Measurements from ENCODE around the gene IGFBP4. TPM values are rescaled to one million over a fixed set of nuclear protein-coding genes. Genes with fewer than 3 reads are reported as not detected.

The IGFBP4 gene
- total RNA-seq, 1 experiment from 2014 or later, result 25.0 TPM

DNA sequence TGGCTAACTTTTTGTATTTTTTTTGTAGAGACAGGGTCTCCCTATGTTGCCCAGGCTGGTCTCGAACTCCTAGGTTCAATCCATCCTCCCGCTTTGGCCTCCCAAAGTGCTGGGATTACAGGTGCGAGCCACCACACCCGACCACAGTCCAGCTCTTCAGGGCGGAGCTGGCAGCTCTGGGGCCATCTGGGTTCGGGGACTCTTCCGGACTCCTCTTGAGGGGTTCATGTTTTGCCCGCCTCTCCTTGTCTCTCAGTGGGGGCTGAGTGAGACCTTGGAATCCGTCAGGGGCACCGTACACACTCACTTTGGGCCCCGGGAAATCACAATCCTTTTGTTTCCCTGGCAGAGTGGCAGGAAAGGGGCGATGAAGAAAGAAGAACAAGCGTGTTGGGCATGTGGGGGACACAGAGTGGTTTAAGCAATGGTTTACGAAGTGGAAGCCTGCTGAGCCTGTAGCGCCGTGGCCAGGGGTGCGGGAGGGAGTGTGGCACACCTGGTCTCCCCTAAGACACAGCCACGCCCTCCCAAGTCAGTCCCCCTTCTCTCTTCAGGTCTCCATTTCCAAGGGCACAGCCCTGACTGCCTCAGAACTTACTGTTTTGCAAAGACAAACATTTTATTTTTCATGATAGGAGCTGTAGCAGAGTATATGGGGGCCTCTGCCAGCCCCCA is 32.1 kb downstream of the IGFBP4 start:
- in situ Hi-C loops (cut with HindIII; ENCODE audit: low pct_unique_long_range_greater_than_20kb, low sequenced_read_pairs), result no loop called here
- DNase-seq (ENCODE audit: low read depth, low spot score), result no peak

DNA sequence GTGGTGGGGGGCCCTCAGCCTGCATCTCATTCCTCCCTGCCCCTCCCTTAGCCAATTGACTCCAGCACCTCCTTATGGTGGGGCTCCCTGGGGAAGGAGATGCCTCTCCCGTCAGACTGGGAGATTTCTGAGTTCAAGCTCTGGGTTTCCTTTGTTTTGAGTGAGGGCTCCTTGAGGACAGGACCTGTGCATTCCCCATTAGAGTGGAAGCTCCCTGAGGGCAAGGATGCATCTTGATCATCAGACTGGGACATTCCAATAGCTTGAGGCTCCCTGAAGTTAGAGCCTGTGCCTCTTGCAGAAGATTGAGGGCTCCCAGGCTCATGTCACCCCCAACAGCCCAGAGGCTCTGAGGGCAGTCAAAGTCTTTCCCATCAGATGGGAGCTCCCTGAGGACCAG is 34.5 kb downstream of the IGFBP4 start:
- DNase-seq (ENCODE audit: low read depth, low spot score), result no peak
- in situ Hi-C loops (cut with HindIII; ENCODE audit: low pct_unique_long_range_greater_than_20kb, low sequenced_read_pairs), result no loop called here

- no peak for DNase-seq (ENCODE audit: low read depth, low spot score)
- in situ Hi-C loops (cut with HindIII; ENCODE audit: low pct_unique_long_range_greater_than_20kb, low sequenced_read_pairs), result no loop called here
These were observed 35.2 kb downstream of the IGFBP4 start for GRCh38 chr17:40478486-40478885.

DNA sequence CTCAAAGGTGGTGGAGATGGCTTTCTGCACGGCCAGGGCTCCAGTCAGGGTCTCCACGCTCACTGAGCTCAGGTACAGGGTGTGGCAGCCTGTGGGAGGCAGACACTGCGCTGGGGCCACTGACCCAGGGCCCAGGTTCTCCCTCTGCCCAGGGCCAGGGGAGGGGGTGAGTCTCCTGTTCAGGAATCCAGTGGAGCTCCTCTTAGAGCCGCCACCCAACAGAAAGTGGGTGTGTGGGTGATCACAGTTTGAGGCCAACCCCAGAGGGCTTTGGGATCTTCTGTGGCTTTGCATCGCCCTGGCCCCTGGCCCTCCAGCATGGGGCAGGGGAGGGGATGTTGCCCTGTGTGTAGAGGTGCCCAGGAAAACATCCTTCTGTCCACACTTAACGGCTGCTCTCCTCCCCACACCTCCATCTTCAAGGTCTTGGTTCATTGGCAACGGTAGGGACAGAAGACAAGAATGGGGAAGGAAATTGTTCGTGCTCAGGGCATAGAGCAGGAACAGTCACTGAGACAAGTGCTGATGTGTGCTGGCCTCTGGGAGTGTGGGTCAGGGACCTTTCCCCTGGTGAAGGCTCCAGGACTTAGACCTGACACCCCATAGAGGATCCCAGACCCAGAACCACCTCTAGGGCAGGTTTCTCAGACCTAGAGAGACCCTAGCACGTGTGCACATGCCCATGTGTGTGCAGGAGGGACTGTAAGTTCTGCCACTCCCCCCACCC is 36.7 kb downstream of the IGFBP4 start:
- in situ Hi-C loops (cut with HindIII; ENCODE audit: low pct_unique_long_range_greater_than_20kb, low sequenced_read_pairs), result no loop called here
- no peak for DNase-seq (ENCODE audit: low read depth, low spot score)

GRCh38 chr17:40480501-40481003 is 37.3 kb downstream of the IGFBP4 start:
- no peak for DNase-seq (ENCODE audit: low read depth, low spot score)
- in situ Hi-C loops (cut with HindIII; ENCODE audit: low pct_unique_long_range_greater_than_20kb, low sequenced_read_pairs), result no loop called here

GRCh38 chr17:40481106-40481505 is 37.9 kb downstream of the IGFBP4 start:
- in situ Hi-C loops (cut with HindIII; ENCODE audit: low pct_unique_long_range_greater_than_20kb, low sequenced_read_pairs), result no loop called here
- no peak for DNase-seq (ENCODE audit: low read depth, low spot score)

GRCh38 chr17:40482722-40483121 is 39.5 kb downstream of the IGFBP4 start:
- in situ Hi-C loops (cut with HindIII; ENCODE audit: low pct_unique_long_range_greater_than_20kb, low sequenced_read_pairs), result no loop called here
- DNase-seq (ENCODE audit: low read depth, low spot score), result no peak

DNA sequence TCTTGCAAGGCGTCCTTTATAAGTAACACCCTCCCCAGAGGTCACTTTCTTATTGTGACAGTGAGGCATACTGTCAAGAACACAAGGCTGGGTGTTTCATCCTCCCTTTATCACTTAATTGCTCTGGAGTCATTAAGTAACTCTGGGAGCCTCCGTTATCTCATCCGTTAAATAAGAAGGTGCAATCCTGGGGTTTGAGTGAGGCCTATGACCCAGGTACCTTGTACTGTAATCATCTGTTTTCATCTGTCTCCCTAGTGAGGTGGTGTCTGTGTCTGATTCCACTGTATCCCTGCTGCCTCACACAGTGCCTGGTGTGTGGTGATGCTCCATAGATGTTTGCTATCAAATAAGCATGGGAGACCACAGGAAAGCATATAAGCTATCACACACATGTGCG is 40.4 kb downstream of the IGFBP4 start:
- no peak for DNase-seq (ENCODE audit: low read depth, low spot score)
- in situ Hi-C loops (cut with HindIII; ENCODE audit: low pct_unique_long_range_greater_than_20kb, low sequenced_read_pairs), result no loop called here

- no peak for DNase-seq (ENCODE audit: low read depth, low spot score)
- in situ Hi-C loops (cut with HindIII; ENCODE audit: low pct_unique_long_range_greater_than_20kb, low sequenced_read_pairs), result no loop called here
These were observed 41.2 kb downstream of the IGFBP4 start for GRCh38 chr17:40484285-40484972.

- DNase-seq (ENCODE audit: low read depth, low spot score), result no peak
- in situ Hi-C loops (cut with HindIII; ENCODE audit: low pct_unique_long_range_greater_than_20kb, low sequenced_read_pairs), result no loop called here
These were observed 41.8 kb downstream of the IGFBP4 start for GRCh38 chr17:40484973-40485530.

DNA sequence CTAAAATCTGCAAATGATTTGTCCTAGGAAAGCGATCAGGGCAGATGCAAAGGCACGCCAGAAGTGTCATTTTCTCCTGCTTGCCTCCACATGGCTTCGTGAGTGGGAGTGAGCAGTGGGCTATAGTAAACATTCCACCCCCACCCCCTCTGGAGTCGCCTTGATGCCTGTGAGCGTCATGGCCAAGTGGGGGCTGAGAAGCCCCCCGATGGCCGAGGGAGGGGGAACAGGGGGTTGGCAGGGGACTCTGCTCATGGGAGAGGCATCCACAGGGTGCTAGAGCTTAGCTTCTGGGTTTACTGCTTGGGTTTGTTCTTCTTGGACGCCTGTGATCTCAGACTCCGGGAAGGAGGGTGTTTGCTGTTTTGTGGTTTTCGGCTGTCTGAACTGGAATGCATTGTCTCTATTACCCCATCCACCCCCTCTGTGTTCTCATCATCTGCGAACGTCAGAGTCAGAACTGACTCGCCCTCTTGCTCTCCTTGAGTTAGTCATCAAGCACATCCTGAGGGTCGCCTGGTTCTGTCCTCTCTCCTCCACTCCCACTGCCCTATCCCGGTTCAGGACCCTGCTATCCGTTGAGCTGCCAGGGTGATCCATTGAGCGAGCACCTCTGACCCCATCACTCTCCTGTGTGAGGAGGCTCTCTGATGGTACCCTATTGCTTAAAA is 42.7 kb downstream of the IGFBP4 start:
- peak; percentile 64 for DNase-seq (ENCODE audit: low read depth, low spot score)
- in situ Hi-C loops (cut with HindIII; ENCODE audit: low pct_unique_long_range_greater_than_20kb, low sequenced_read_pairs), result no loop called here

GRCh38 chr17:40486522-40487370 is 43.5 kb downstream of the IGFBP4 start:
- DNase-seq (ENCODE audit: low read depth, low spot score), result no peak
- in situ Hi-C loops (cut with HindIII; ENCODE audit: low pct_unique_long_range_greater_than_20kb, low sequenced_read_pairs), result no loop called here

- no peak for DNase-seq (ENCODE audit: low read depth, low spot score)
- in situ Hi-C loops (cut with HindIII; ENCODE audit: low pct_unique_long_range_greater_than_20kb, low sequenced_read_pairs), result no loop called here
These were observed 44.2 kb downstream of the IGFBP4 start for GRCh38 chr17:40487371-40488020.

DNA sequence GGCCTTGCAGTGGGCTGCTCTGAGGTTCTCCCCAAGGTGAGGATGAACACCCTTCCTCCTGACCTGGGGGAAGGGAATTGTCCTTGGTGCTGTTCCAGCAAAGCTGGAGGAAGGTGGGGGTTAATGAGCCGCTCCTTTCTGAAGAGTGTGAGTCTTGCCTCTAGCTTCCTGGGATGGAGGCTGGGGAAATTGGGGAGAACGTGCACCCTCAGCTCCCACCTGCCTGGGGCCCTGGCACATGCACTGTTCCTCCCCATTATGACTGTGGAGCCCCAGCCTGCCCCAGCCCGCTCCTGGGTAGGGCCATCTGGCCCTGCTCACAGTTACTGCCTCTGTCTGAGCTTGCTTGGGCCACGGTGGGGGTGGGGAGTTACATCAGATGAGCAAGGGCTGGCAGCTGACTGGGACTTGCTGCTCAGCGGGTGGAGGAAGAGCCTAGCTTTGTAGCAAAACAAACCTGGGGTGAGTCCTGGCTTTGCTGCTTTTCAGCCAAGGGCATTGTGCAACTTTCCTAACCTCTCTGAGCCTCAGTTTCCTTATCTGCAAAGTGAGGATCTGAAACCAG is 47.1 kb downstream of the IGFBP4 start:
- DNase-seq (ENCODE audit: low read depth, low spot score), result peak; percentile 18
- in situ Hi-C loops (cut with HindIII; ENCODE audit: low pct_unique_long_range_greater_than_20kb, low sequenced_read_pairs), result no loop called here

DNA sequence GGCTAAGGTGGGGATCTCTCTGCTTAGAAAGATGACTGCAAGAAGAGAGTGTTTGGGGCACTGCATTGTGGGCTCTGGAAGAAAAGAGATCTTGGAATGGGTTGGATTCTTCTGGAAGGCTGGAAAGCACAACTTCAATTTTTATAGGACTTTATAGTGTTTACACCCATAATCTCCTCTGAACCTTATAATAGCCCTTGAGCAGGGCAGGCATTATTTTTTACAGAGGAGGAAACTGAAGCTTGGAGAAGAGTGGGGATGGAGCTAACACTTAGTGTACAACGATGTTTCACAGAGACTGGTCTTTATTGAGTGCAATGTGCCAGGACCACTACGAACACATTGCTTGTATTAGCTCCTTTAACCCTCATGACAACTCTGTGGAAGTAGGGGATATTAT is 47.7 kb downstream of the IGFBP4 start:
- in situ Hi-C loops (cut with HindIII; ENCODE audit: low pct_unique_long_range_greater_than_20kb, low sequenced_read_pairs), result no loop called here
- DNase-seq (ENCODE audit: low read depth, low spot score), result no peak

- in situ Hi-C loops (cut with HindIII; ENCODE audit: low pct_unique_long_range_greater_than_20kb, low sequenced_read_pairs), result no loop called here
- no peak for DNase-seq (ENCODE audit: low read depth, low spot score)
These were observed 48.2 kb downstream of the IGFBP4 start for GRCh38 chr17:40491486-40491885.
